ENCODE results near the gene BRD3OS.

DNA sequence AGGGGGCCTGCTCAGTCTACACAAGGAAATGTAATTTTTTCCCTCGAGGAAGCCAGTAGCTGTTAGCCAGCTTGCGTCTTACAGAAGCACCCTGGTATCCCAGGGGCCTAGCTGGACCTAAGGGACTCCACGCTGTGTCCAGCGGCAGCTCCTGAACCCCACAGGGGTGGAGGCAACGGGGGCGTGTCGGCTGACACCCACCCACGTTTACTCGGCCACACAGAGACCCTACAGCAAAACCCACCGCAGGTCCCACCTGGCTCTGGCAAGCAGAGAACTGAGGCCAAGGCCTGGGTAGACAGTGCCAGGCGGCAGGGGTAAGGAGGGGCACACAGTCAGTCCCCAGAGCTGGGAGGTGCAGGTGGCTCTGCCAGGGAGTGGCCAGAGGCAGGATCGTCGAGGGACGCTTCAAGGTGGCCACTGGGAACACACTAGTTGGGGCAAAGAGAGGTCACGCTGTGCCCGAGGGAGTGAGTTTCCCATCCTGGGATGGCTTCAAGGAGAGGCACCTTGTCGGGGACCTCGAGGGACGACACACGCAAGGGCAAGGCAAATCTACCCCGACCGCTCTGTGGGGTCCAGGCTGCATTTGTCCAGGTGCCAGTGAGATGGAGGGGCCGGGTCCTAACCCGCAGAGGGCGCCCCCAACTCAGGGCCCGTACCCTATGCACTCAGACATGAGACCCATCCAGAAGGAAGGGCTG, 20.7 kb downstream of the BRD3OS start:
- TF ChIP-seq ZNF384 (IDR thresholded peaks at IDR 0.05) (no peak), BHLHE40 (IDR thresholded peaks at IDR 0.05; ENCODE audit: borderline replicate concordance) (no peak), FOXA1 (IDR thresholded peaks at IDR 0.05) (no peak), SP1 (IDR thresholded peaks at IDR 0.05) (no peak), ARNT (IDR thresholded peaks at IDR 0.05) (no peak), ELF4 (IDR thresholded peaks at IDR 0.05) (no peak), SUZ12 (IDR thresholded peaks at IDR 0.05) (no peak), NFRKB (IDR thresholded peaks at IDR 0.05) (no peak), FOXK2 (IDR thresholded peaks at IDR 0.05) (no peak), FOXM1 (IDR thresholded peaks at IDR 0.05; ENCODE audit: borderline replicate concordance) (no peak), TARDBP (IDR thresholded peaks at IDR 0.05) (no peak)
- TF ChIP-seq, protein P1, sequence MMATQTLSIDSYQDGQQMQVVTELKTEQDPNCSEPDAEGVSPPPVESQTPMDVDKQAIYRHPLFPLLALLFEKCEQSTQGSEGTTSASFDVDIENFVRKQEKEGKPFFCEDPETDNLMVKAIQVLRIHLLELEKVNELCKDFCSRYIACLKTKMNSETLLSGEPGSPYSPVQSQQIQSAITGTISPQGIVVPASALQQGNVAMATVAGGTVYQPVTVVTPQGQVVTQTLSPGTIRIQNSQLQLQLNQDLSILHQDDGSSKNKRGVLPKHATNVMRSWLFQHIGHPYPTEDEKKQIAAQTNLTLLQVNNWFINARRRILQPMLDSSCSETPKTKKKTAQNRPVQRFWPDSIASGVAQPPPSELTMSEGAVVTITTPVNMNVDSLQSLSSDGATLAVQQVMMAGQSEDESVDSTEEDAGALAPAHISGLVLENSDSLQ (IDR thresholded peaks at IDR 0.05): no peak
